ENCODE results near the gene SH3TC1. TPM values are rescaled to one million over a fixed set of nuclear protein-coding genes. Genes with fewer than 3 reads are reported as not detected.

Gene SH3TC1
- total RNA-seq, 4 donors from 2014 or later = 13.7 to 18.7 (median 15.2) TPM

DNA sequence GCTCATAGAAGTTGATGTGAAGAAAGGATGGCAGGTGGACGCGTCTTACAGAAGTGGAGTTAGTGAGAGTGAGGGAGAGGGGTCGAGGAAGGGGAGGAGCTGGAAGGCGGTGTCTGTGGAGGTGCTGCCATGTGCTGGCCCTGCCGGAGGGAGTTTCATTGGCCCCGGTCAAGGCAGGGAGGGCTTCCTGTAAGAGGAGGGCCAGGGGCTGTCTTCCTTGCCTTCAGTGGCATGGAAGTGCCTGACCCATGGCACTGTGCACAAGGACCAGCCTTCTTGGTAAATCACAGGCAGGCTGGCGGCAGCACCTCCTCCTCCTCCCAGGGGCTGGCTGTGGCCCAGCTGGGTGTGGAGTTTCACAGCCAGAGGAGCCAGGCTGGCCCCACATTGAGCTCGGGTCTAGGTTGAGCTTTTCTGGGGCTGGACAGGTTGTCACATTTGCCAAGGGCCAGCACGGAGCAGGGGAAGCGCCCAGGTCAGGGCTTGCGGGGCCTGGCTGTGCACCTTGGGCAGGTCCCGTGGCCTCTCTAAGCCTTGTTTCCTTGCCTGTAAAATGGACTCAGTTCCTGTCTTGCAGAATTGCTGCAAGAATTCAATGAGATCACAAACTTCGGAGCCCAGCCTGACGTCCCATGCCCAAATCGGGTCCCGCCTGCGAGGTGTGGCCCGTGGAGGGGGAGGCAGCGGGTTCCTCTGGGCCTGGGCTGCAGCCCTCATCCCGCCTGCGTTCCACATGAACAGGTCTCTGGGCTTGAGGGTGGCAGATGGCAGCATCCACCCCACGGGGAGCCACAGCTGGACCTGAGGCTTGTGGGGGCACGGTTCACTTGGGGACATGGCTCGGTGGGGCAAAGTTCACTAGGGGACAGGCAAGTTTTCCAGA is 77.5 kb downstream of the SH3TC1 start:
- Histone ChIP-seq H3K36me3 (no peaks in the 10 kb centered on the region), H3K27ac (replicated peaks in 1 of 4) (peak overlapping the region; percentile 72 to 81 (median 78)), H3K4me3 (no peak overlapping the region), H3K4me1 (peaks cover 67 to 100% (median 99%) of the 10 kb centered on the region in 4 donors), H3K27me3 (no peaks in the 10 kb centered on the region), H3K9me3 (no peaks in the 10 kb centered on the region)
- TF ChIP-seq POLR2AphosphoS5 (IDR thresholded peaks at IDR 0.05) (peak in 1 of 2 donors; percentile 26), EP300 (IDR thresholded peaks at IDR 0.05) (no peak)
- intact Hi-C loops (cut with DNase I) = loop anchor here (5.0 kb wide), 1 partner anchor 41 kb away; no protein-coding TSS in a partner anchor
- no peak for DNase-seq (ENCODE audit: extremely low spot score)
- WGBS = 51% methylated on average over 12 of the region's 24 CpGs

DNA sequence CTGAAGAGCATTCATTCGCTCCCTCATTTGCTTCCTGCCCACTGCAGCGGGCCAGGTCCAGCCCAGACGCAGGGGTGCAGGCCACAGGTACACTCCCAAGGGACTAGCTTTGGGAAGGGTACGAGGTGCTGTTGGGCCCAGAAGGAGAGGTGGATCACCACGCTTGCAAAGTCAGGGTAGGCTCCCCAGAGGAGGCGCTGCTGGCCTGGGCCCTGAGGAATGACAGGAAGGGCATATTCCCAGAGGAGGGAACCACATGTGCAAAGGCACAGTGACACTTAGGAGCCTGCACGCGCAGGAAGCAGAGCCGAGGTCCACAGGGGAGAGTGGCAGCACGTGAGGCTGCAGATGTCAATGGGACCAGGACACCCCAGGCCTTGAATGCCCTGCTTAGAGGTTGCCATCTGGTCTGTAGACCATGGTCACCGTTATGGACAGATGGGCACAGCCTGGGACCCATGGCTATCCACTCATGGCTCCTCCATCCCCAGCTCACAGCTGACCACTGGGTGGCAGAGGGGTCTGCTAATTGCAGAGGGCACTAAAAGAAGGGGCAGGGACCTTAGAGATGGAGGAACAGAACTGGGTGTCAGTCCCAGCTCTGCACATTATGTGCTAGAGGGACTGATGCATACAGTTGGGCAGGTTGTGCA is 78.4 kb downstream of the SH3TC1 start:
- H3K4me1 ChIP-seq = peaks cover 62 to 99% (median 98%) of the 10 kb centered on the region in 4 donors
- intact Hi-C loops (cut with DNase I) = loop anchor here (5.0 kb wide), 1 partner anchor 40 kb away; no protein-coding TSS in a partner anchor
- peaks cover 0 to 2% (median under 1%) of the 10 kb centered on the region in 4 donors for H3K36me3 ChIP-seq
- no peak overlapping the region for H3K4me3 ChIP-seq
- no peaks in the 10 kb centered on the region for H3K27me3 ChIP-seq
- H3K9me3 ChIP-seq = no peaks in the 10 kb centered on the region
- 91% methylated on average over 11 of the region's 11 CpGs for WGBS
- TF ChIP-seq EP300 (IDR thresholded peaks at IDR 0.05) = no peak
- TF ChIP-seq, protein P1, sequence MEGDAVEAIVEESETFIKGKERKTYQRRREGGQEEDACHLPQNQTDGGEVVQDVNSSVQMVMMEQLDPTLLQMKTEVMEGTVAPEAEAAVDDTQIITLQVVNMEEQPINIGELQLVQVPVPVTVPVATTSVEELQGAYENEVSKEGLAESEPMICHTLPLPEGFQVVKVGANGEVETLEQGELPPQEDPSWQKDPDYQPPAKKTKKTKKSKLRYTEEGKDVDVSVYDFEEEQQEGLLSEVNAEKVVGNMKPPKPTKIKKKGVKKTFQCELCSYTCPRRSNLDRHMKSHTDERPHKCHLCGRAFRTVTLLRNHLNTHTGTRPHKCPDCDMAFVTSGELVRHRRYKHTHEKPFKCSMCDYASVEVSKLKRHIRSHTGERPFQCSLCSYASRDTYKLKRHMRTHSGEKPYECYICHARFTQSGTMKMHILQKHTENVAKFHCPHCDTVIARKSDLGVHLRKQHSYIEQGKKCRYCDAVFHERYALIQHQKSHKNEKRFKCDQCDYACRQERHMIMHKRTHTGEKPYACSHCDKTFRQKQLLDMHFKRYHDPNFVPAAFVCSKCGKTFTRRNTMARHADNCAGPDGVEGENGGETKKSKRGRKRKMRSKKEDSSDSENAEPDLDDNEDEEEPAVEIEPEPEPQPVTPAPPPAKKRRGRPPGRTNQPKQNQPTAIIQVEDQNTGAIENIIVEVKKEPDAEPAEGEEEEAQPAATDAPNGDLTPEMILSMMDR (IDR thresholded peaks at IDR 0.05) = no peak
- TF ChIP-seq POLR2AphosphoS5 (IDR thresholded peaks at IDR 0.05) = no peak
- TF ChIP-seq POLR2A (IDR thresholded peaks at IDR 0.05; ENCODE audit: low read depth) = no peak
- no peak for DNase-seq (ENCODE audit: extremely low spot score)
- H3K27ac ChIP-seq (replicated peaks in 1 of 4) = peak overlapping the region; percentile 72 to 81 (median 78)

DNA sequence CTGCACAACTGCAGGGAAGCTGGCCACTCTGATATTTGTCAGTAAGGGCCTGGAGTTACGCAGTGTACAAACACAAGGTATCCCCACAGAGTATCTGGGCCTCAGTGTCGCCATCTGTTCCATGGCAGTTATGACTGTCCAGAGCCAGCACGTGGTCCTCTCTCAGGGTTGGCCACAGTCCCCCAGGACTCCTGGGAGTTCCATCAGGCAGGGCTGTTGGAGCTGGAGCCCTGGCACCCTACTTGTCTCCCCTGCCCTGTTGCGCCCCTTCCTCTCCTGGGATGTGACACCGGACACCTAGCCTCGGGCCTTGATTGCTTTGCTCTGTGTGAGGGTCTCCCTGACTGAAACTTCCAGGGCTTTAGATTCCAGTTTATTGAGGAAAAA is 78.9 kb downstream of the SH3TC1 start:
- H3K27ac ChIP-seq (replicated peaks in 1 of 4) = peak overlapping the region; percentile 72 to 81 (median 78)
- TF ChIP-seq POLR2AphosphoS5 (IDR thresholded peaks at IDR 0.05) (no peak), EP300 (IDR thresholded peaks at IDR 0.05) (no peak), POLR2A (IDR thresholded peaks at IDR 0.05; ENCODE audit: low read depth) (no peak)
- TF ChIP-seq, protein P1 (IDR thresholded peaks at IDR 0.05) = no peak
- H3K4me3 ChIP-seq = no peak overlapping the region
- H3K36me3 ChIP-seq = peaks cover 0 to 4% (median 2%) of the 10 kb centered on the region in 4 donors
- intact Hi-C loops (cut with DNase I) = loop anchor here (5.0 kb wide), 1 partner anchor 39 kb away; no protein-coding TSS in a partner anchor
- H3K4me1 ChIP-seq = peaks cover 57 to 99% (median 93%) of the 10 kb centered on the region in 4 donors
- DNase-seq (ENCODE audit: extremely low spot score) = no peak
- no peaks in the 10 kb centered on the region for H3K9me3 ChIP-seq
- 71% methylated on average over 6 of the region's 6 CpGs for WGBS
- H3K27me3 ChIP-seq = no peaks in the 10 kb centered on the region

DNA sequence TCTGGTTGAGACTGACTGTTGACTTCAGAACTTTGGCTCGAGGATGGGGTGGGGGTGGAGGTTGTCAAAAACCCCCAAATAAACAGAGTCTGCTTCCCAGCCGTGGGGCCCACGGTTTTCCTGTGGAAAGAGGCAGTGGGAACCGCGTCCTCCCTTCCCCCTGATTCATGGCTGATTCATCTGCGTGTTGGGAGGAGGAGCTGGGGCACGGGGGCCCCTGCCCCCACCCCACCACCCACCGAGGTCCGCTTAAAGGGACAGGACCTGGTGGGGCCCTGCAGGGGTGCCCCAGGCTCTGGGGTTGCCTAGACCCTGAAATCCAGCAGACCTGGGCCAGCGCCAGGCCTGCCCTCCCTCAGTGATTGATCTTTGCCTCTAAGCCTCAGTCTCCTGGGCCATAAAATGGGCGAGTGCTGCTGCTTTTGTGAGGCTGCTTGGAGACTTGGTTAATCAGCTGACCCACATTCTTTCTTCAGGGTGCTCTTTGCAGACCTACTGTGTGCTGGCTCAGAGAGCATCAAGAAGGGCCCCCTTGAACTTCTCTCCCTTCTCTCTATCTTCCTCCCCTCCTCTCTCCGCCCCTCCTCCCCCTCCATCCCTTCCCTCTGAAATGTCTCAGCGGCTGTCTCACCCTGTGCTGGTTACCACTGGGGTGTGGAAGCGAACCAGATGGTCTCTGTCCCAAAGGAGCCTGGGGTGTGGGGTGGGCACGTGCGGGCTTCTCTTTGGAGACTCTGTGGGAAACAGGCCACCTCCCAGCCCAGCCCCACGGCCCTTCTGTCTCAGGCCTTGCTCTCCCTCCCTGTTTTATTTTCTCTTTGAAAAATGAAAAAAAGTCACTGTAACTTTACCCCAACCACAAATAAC is 79.6 kb downstream of the SH3TC1 start:
- Histone ChIP-seq H3K4me1 (peaks cover 51 to 97% (median 87%) of the 10 kb centered on the region in 4 donors), H3K4me3 (no peak overlapping the region), H3K27ac (replicated peaks in 1 of 4) (peak overlapping the region; percentile 52 to 81 (median 78)), H3K27me3 (no peaks in the 10 kb centered on the region), H3K36me3 (peaks cover 0 to 4% (median 2%) of the 10 kb centered on the region in 4 donors), H3K9me3 (no peaks in the 10 kb centered on the region)
- 32% methylated on average over 12 of the region's 17 CpGs for WGBS
- TF ChIP-seq POLR2AphosphoS5 (IDR thresholded peaks at IDR 0.05) = no peak
- TF ChIP-seq, protein P1 (IDR thresholded peaks at IDR 0.05) = no peak
- no peak for TF ChIP-seq EP300 (IDR thresholded peaks at IDR 0.05)
- TF ChIP-seq POLR2A (IDR thresholded peaks at IDR 0.05; ENCODE audit: low read depth) = no peak
- DNase-seq (ENCODE audit: extremely low spot score) = no peak
- intact Hi-C loops (cut with DNase I) = loop anchor here (5.0 kb wide), 1 partner anchor 39 kb away; no protein-coding TSS in a partner anchor

All from esophagus muscularis mucosa (tissue), 4 donors.